Natural killer cell treated with Interleukin-12 subunit alpha and Interleukin-12 subunit beta and Interleukin-15 and Interleukin-18, amount 100 ng/mL, for 72 hours (primary cell): Measurements from ENCODE around the gene BFAR. TPM values are rescaled to one million over a fixed set of nuclear protein-coding genes. Genes with fewer than 3 reads are reported as not detected.
"Not testable (repeated sequence)": the region's sequence is repeated elsewhere in the genome, so short reads cannot be mapped to it uniquely, and the experiment has no call there.

Experiments
- ATAC-seq, 2 donors: fragments of 150-1000 bp; cut with Tn5 transposase in 1 of 2; sonication (Bioruptor Pico), chemical (Tn5 transposase) in 1 of 2; 2 replicates each; pipeline ENCODE4 v1.10.0; 2021
- DNase-seq: peaks from one replicate; pipeline ENCODE4 v3.0.0; 2022; ENCODE audit warnings: low spot score
- H3K27ac Mint-ChIP-seq, 2 donors: 1 replicate in 1 of 2; 2 replicates in 1 of 2; pipeline ENCODE4 v1.8.0; 2022; ENCODE audit warnings: mixed read lengths in 2 of 2, mild to moderate bottlenecking in 1 of 2, moderate library complexity in 1 of 2
- H3K27me3 Mint-ChIP-seq, 2 donors: 1 replicate in 1 of 2; 2 replicates in 1 of 2; pipeline ENCODE4 v1.8.0; 2022; ENCODE audit warnings: mixed read lengths in 2 of 2
- H3K36me3 Mint-ChIP-seq: one replicate; pipeline ENCODE4 v1.8.0; 2022; ENCODE audit warnings: mixed read lengths
- H3K4me1 Mint-ChIP-seq, 2 donors: 1 replicate in 1 of 2; 2 replicates in 1 of 2; pipeline ENCODE4 v1.8.0; 2022; ENCODE audit warnings: low read depth in 2 of 2, mixed read lengths in 2 of 2, mild to moderate bottlenecking in 1 of 2
- H3K4me3 Mint-ChIP-seq: one replicate; pipeline ENCODE4 v1.8.0; 2022; ENCODE audit warnings: mixed read lengths
- H3K9me3 Mint-ChIP-seq: 2 replicates; pipeline ENCODE4 v1.8.0; 2022; ENCODE audit warnings: mixed read lengths
- total RNA-seq, 2 donors: library from RNA; stranded (reverse); gene quantifications; one replicate each; pipeline ENCODE4 v1.2.3, GENCODE V29; 2022

BFAR gene
- total RNA-seq, 2 donors from 2014 or later: 67.0 to 94.4 TPM

DNA sequence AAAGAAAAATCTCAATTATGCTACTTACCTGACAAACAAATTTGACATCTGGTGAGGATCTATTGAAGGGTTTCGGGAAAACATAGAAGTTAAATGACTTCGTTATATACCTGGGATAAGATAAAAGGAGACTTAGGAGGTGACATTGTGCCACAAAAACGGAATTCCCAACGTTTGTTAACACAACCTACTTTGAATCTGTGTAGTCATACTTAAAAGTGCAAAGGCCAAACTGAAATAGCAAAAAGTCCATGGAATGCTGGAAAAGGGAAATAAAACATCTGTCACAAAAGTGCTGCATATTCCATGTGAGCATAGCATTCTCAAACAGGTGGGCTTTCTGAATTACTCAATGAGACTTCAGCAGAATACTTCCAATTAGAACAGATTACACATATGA lies 5.7 kb upstream of the BFAR start:
- H3K4me3 Mint-ChIP-seq: no peak overlapping the region
- no peak for ATAC-seq
- H3K4me1 Mint-ChIP-seq: peaks cover 14 to 18% of the 10 kb centered on the region in 2 donors
- peak overlapping the region in 1 of 2 donors; percentile 64 for H3K27ac Mint-ChIP-seq
- no peaks in the 10 kb centered on the region for H3K27me3 Mint-ChIP-seq
- DNase-seq: no peak
- no peaks in the 10 kb centered on the region for H3K9me3 Mint-ChIP-seq
- peaks cover 6% of the 10 kb centered on the region for H3K36me3 Mint-ChIP-seq

GRCh38 chr16:14628806-14629611 lies 3.7 kb upstream of the BFAR start:
- ATAC-seq (no peak), DNase-seq (no peak)
- Mint-ChIP-seq H3K4me1 (peaks cover 15 to 25% of the 10 kb centered on the region in 2 donors), H3K36me3 (peaks cover 6% of the 10 kb centered on the region), H3K27ac (peak overlapping the region; percentile 95 to 97), H3K27me3 (no peaks in the 10 kb centered on the region), H3K9me3 (no peaks in the 10 kb centered on the region), H3K4me3 (peak overlapping the region; percentile 90)

DNA sequence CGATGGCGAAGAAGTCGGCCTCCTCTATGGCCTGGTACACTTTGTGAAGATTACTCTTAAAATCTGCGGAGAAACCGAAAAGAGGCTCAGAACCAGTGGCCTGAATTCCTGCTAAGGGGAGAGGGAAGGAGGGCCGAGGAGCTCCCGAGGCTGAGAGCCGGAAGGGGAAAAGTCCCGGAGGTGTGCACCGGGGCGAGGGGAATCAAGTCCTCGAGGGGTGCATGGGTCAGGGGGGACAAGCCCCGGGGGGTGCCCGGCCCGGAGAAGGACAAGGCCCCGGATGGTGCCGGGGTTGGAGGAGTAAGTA lies 3.2 kb upstream of the BFAR start:
- ATAC-seq: peak in 1 of 2 donors; percentile 0

DNA sequence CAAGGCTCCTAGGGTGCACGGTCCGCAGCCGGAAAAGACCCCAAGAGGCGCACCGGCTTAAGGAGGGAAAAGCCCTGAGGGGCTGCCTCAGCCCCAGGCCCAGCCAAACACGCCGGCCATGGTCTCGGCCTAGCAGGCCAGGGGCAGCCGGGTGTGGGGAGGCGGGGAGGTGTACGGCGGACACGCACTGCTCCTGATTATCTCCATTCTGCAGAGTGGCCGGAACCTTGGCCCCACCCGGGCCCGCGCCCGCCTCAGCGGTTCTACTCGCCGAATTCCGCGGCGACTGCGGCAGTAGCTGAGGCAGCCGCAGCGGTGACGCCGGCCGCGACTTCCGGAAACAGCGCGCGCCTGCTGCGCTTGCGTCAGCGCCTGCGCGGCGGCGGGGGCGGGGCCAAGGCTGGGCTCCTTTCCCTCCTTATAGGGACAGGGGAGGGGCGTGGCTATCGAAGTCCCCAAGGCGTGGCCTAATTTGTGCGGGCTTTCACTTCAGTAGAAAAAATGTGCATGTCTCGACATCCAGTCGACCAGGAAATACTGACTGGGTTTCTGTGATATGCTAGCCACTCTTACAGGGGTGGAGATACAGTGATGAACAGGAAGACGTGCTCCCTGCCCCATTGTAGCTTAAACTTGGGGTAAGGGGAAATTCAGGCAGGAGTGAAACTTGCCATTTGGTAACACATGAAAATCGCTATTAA lies 2.7 kb upstream of the BFAR start, which contains the start of gene PARN:
Gene PARN, minus strand, starts transcription at position 342 of the 701 bp plus-strand sequence. Its CDS starts 135 bp downstream, at position 207.
- H3K4me1 Mint-ChIP-seq: peaks cover 26 to 36% of the 10 kb centered on the region in 2 donors

More for the DNA sequence above, 3.2 kb upstream of the BFAR start:
- peaks cover 6% of the 10 kb centered on the region for H3K36me3 Mint-ChIP-seq
- DNase-seq: peak; percentile 59
- peak overlapping the region; percentile 95 to 97 for H3K27ac Mint-ChIP-seq
- H3K4me3 Mint-ChIP-seq: peak overlapping the region; percentile 90
- H3K27me3 Mint-ChIP-seq: no peaks in the 10 kb centered on the region
- no peaks in the 10 kb centered on the region for H3K9me3 Mint-ChIP-seq
- H3K4me1 Mint-ChIP-seq: peaks cover 20 to 31% of the 10 kb centered on the region in 2 donors

GRCh38 chr16:14630620-14631330 lies 2.0 kb upstream of the BFAR start:
- not testable (repeated sequence) for H3K27me3 Mint-ChIP-seq, H3K36me3 Mint-ChIP-seq, ATAC-seq, DNase-seq, H3K9me3 Mint-ChIP-seq
- Mint-ChIP-seq H3K27ac (peak overlapping the region; percentile 95 to 97), H3K4me1 (peaks cover 28 to 36% of the 10 kb centered on the region in 2 donors), H3K4me3 (peak overlapping the region; percentile 93)

More for the DNA sequence above, 2.7 kb upstream of the BFAR start, which contains the start of gene PARN:
- Mint-ChIP-seq H3K27ac (peak within 1 kb of the TSS; percentile 95 to 97), H3K9me3 (no peaks in the 10 kb centered on the region), H3K36me3 (peaks cover 6% of the 10 kb centered on the region), H3K27me3 (no peaks in the 10 kb centered on the region), H3K4me3 (peak within 1 kb of the TSS; percentile 90)
- DNase-seq (peak; percentile 99), ATAC-seq (peak; percentile 83 to 88)

- no peaks in the 10 kb centered on the region for H3K27me3 Mint-ChIP-seq
- peaks cover 6% of the 10 kb centered on the region for H3K36me3 Mint-ChIP-seq
- H3K4me3 Mint-ChIP-seq: peak overlapping the region; percentile 93
- DNase-seq: no peak
- H3K27ac Mint-ChIP-seq: peak overlapping the region; percentile 95 to 97
- ATAC-seq: no peak
- no peaks in the 10 kb centered on the region for H3K9me3 Mint-ChIP-seq
- H3K4me1 Mint-ChIP-seq: peaks cover 26 to 35% of the 10 kb centered on the region in 2 donors
Observed at GRCh38 chr16:14634389-14634725, 1.6 kb downstream of the BFAR start.

DNA sequence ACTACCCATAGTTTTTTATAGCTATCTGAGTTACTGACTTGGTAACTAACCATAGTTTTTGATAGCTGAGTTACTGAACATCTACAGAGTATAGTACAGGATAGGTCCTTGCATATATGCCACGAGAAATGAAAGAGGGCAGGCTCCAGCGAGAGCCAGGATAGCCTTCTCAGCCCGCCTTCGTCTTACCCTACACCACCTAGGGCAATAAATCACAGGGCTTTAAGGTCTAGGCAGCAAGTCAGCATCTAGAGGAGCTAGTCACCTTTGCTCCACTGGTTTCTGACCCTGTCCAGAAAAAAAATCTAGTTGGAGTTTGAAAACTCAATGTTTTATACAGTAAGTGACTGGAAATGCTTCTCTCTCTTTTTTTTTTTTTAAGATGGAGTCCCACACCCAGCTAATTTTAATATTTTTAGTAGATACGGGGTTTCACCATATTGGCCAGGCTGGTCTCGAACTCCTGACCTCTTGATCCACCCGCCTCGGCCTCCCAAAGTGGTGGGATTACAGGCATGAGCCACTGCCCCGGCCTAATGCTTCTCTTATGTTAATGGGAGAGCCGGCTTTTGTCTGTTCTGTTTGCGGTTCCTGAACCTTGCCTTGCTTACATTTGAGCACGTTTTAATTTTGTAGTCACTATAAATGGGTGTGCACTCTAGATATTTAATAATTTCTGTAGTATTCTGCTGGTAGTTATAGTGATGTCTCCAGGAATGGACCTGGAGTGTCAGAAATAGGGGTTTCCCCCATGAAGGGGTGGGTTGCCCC lies 2.8 kb downstream of the BFAR start:
- H3K27ac Mint-ChIP-seq: peak overlapping the region in 1 of 2 donors; percentile 5
- peaks cover 25 to 39% of the 10 kb centered on the region in 2 donors for H3K4me1 Mint-ChIP-seq
- DNase-seq: no peak
- no peak for ATAC-seq
- H3K4me3 Mint-ChIP-seq: peak overlapping the region; percentile 22
- H3K36me3 Mint-ChIP-seq: peaks cover 5% of the 10 kb centered on the region
- no peaks in the 10 kb centered on the region for H3K9me3 Mint-ChIP-seq
- H3K27me3 Mint-ChIP-seq: no peaks in the 10 kb centered on the region

DNA sequence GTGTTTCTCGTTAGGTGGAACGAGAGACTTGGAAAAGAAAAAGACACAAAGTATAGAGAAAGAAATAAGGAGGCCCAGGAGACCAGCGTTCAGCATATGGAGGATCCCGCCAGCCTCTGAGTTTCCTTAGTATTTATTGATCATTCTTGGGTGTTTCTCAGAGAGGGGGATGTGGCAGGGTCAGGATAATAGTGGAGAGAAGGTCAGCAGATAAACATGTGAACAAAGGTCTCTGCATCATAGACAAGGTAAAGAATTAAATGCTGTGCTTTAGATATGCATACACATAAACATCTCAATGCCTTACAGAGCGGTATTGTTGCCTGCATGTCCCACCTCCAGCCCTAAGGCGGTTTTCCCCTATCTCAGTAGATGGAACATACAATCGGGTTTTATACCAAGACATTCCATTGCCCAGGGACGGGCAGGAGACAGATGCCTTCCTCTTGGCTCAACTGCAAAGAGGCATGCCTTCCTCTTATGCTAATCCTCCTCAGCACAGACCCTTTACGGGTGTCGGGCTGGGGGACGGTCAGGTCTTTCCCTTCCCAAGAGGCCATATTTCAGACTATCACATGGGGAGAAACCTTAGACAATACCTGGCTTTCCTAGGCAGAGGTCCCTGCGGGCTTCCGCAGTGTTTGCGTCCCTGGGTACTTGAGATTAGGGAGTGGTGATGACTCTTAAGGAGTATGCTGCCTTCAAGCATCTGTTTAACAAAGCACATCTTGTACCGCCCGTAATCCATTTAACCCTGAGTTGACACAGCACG lies 3.6 kb downstream of the BFAR start:
- H3K9me3 Mint-ChIP-seq: not testable (repeated sequence)

DNA sequence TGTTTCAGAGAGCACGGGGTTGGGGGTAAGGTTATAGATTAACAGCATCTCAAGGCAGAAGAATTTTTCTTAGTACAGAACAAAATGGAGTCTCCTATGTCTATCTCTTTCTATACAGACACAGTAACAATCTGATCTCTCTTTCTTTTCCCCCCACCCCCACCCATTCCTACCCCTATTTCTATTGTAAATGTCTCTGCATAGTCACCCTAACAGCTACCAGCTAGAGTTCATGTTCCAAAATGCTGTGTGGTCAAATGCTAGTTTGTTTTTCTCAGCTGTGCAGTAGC lies 4.1 kb downstream of the BFAR start:
- not testable (repeated sequence) for H3K9me3 Mint-ChIP-seq, H3K27ac Mint-ChIP-seq, DNase-seq, H3K36me3 Mint-ChIP-seq, H3K4me3 Mint-ChIP-seq, ATAC-seq, H3K27me3 Mint-ChIP-seq
- peaks cover 33 to 37% of the 10 kb centered on the region in 2 donors for H3K4me1 Mint-ChIP-seq

More for the DNA sequence above, 3.6 kb downstream of the BFAR start:
- Mint-ChIP-seq H3K27ac (peak overlapping the region in 1 of 2 donors; percentile 5), H3K4me3 (peak overlapping the region; percentile 22), H3K4me1 (peaks cover 32 to 37% of the 10 kb centered on the region in 2 donors)
- not testable (repeated sequence) for H3K36me3 Mint-ChIP-seq, H3K27me3 Mint-ChIP-seq, DNase-seq, ATAC-seq

DNA sequence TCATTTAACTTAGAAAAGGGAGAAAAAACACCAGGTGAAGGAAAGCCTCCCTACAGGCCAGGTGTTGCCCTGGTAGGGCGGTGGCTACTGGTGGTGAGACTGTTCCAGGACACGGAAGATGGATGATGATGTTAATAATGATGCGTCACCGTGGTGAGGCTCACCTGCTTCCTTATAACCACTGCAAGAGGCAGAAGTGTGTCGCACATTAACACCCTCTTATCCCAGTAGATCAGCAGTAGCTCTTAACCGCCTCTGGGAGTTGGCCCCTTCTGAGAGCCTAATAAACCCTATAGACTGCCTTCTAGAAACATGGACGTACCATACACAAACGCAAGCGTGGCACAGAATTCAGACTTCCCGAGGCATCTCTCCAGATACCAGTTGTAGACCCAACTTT lies 7.8 kb downstream of the BFAR start:
- no peaks in the 10 kb centered on the region for H3K27me3 Mint-ChIP-seq
- no peak overlapping the region for H3K27ac Mint-ChIP-seq
- ATAC-seq: no peak

DNA sequence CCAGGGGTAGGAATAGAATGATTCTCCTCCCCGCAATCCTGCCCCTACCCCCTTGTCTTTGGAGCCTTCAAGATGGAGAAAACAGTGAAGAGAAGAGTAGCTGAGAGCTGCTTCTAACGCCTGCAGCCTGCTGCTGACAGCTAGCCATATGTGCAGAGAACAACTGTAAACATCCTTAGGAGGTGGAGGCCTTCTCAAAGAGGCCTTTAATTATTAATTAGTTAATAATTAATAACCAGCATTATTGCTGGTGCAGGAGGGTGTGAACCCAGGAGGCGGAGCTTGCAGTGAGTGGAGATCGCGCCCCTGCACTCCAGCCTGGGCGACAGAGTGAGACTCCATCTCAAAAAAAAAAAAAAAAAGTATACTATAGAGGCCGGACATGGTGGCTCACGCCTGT lies 8.5 kb downstream of the BFAR start:
- no peak for ATAC-seq

More for the DNA sequence above, 7.8 kb downstream of the BFAR start:
- H3K9me3 Mint-ChIP-seq: no peaks in the 10 kb centered on the region
- peaks cover 19 to 21% of the 10 kb centered on the region in 2 donors for H3K4me1 Mint-ChIP-seq
- H3K36me3 Mint-ChIP-seq: peaks cover 5% of the 10 kb centered on the region
- DNase-seq: no peak
- no peak overlapping the region for H3K4me3 Mint-ChIP-seq

GRCh38 chr16:14641926-14642325 lies 9.2 kb downstream of the BFAR start:
- Mint-ChIP-seq H3K36me3 (peaks cover 5% of the 10 kb centered on the region), H3K27me3 (no peaks in the 10 kb centered on the region), H3K4me3 (no peak overlapping the region), H3K27ac (no peak overlapping the region), H3K9me3 (no peaks in the 10 kb centered on the region), H3K4me1 (peaks cover 12 to 15% of the 10 kb centered on the region in 2 donors)
- DNase-seq (no peak), ATAC-seq (peak in 1 of 2 donors; percentile 60)

More for the DNA sequence above, 8.5 kb downstream of the BFAR start:
- no peak for DNase-seq
- no peaks in the 10 kb centered on the region for H3K9me3 Mint-ChIP-seq
- peaks cover 14 to 16% of the 10 kb centered on the region in 2 donors for H3K4me1 Mint-ChIP-seq
- no peaks in the 10 kb centered on the region for H3K27me3 Mint-ChIP-seq
- H3K27ac Mint-ChIP-seq: no peak overlapping the region
- peaks cover 5% of the 10 kb centered on the region for H3K36me3 Mint-ChIP-seq
- no peak overlapping the region for H3K4me3 Mint-ChIP-seq
